GM23338 (cell line): ENCODE results near the gene TBRG4. TPM values are rescaled to one million over a fixed set of nuclear protein-coding genes. Genes with fewer than 3 reads are reported as not detected.

Experiments
- ATAC-seq: fragments of 200-7000 bp; cut with Tn5 transposase; 3 replicates; pipeline ENCODE4 v1.9.1; 2020
- DNase-seq: peaks from one replicate; pipeline ENCODE4 v3.0.0-alpha.2; 2015; ENCODE audit warnings: low spot score
- H2AFZ ChIP-seq: fragments of 200-600 bp; sonication (generic); 2 replicates; pipeline ENCODE4 v1.8.0; 2016; ENCODE audit warnings: antibody characterized with exemption, mild to moderate bottlenecking, moderate library complexity
- H3F3A ChIP-seq: fragments of 200-600 bp; sonication (generic); replicated peaks from 2 replicates; pipeline ENCODE4 v1.8.0; 2017; ENCODE audit warnings: antibody characterized with exemption, mixed run types, low read depth
- H3K27ac ChIP-seq: fragments of 200-600 bp; sonication (generic); 2 replicates; pipeline ENCODE4 v1.6.1; 2016; ENCODE audit warnings: low read depth
- H3K27me3 ChIP-seq: fragments of 200-600 bp; sonication (generic); 2 replicates; pipeline ENCODE4 v1.8.0; 2016; ENCODE audit warnings: mild to moderate bottlenecking, mixed run types, moderate library complexity; ENCODE audit not compliant: insufficient read depth
- H3K36me3 ChIP-seq: fragments of 200-600 bp; sonication (generic); 2 replicates; pipeline ENCODE4 v1.8.0; 2016; ENCODE audit warnings: mild to moderate bottlenecking; ENCODE audit not compliant: insufficient read depth
- H3K4me1 ChIP-seq: fragments of 200-600 bp; sonication (generic); 2 replicates; pipeline ENCODE4 v1.8.0; 2016; ENCODE audit warnings: mild to moderate bottlenecking, moderate library complexity; ENCODE audit not compliant: insufficient read depth
- H3K4me2 ChIP-seq: fragments of 200-600 bp; sonication (generic); 2 replicates; pipeline ENCODE4 v1.7.1; 2017; ENCODE audit warnings: mixed run types
- H3K4me3 ChIP-seq: fragments of 200-600 bp; sonication (generic); 2 replicates; pipeline ENCODE4 v1.6.1; 2016; ENCODE audit warnings: mixed run types
- H3K79me2 ChIP-seq: fragments of 200-600 bp; sonication (generic); replicated peaks from 2 replicates; pipeline ENCODE4 v1.8.0; 2017; ENCODE audit warnings: mild to moderate bottlenecking; ENCODE audit not compliant: insufficient read depth
- H3K9me2 ChIP-seq: fragments of 200-600 bp; sonication (generic); 2 replicates; pipeline ENCODE4 v1.8.0; 2017; ENCODE audit not compliant: insufficient read depth
- H4K20me1 ChIP-seq: fragments of 200-600 bp; sonication (generic); replicated peaks from 2 replicates; pipeline ENCODE4 v1.8.0; 2017; ENCODE audit warnings: mild to moderate bottlenecking; ENCODE audit not compliant: insufficient read depth
- H3K27ac Mint-ChIP-seq: 2 replicates; pipeline ENCODE4 v1.8.0; 2020; ENCODE audit warnings: inconsistent platforms, mild to moderate bottlenecking, moderate library complexity, mixed read lengths
- H3K27me3 Mint-ChIP-seq: 3 replicates; pipeline ENCODE4 v1.8.0; 2022; ENCODE audit warnings: low read depth, mild to moderate bottlenecking, moderate library complexity, mixed read lengths, inconsistent platforms; ENCODE audit not compliant: insufficient read depth, poor library complexity
- H3K36me3 Mint-ChIP-seq: 3 replicates; pipeline ENCODE4 v1.8.0; 2021; ENCODE audit warnings: low read depth, mild to moderate bottlenecking, inconsistent platforms, moderate library complexity, mixed read lengths
- H3K4me1 Mint-ChIP-seq: 3 replicates; pipeline ENCODE4 v1.8.0; 2020; ENCODE audit warnings: mild to moderate bottlenecking, inconsistent platforms, mixed read lengths
- H3K4me3 Mint-ChIP-seq: 3 replicates; pipeline ENCODE4 v1.8.0; 2021; ENCODE audit warnings: moderate library complexity, mild to moderate bottlenecking, inconsistent platforms, mixed read lengths
- H3K9me3 Mint-ChIP-seq: 3 replicates; pipeline ENCODE4 v1.8.0; 2020; ENCODE audit warnings: moderate library complexity, mild to moderate bottlenecking, inconsistent platforms, mixed read lengths
- CREB1 ChIP-seq: fragments of 250-450 bp; sonication (Bioruptor Pico); IDR thresholded peaks from 2 replicates; pipeline ENCODE4 v1.5.0; 2020; ENCODE audit warnings: low read depth, mild to moderate bottlenecking, moderate library complexity
- EZH2phosphoT487 ChIP-seq: fragments of 200-600 bp; sonication (generic); IDR thresholded peaks from one replicate; pipeline ENCODE4 v1.8.1; 2018; ENCODE audit warnings: antibody characterized with exemption; ENCODE audit not compliant: unreplicated experiment
- JUNB ChIP-seq: IDR thresholded peaks from one replicate; pipeline ENCODE4 v1.6.1; 2016; ENCODE audit warnings: antibody characterized with exemption; ENCODE audit not compliant: unreplicated experiment
- NANOG ChIP-seq: IDR thresholded peaks from 2 replicates; pipeline ENCODE4 v1.6.1; 2016; ENCODE audit warnings: antibody characterized with exemption, borderline replicate concordance
- POLR2AphosphoS5 ChIP-seq: IDR thresholded peaks from 2 replicates; pipeline ENCODE4 v1.6.1; 2016; ENCODE audit warnings: antibody characterized with exemption, low read depth
- REST ChIP-seq: IDR thresholded peaks from one replicate; pipeline ENCODE4 v1.6.1; 2018; ENCODE audit warnings: antibody characterized with exemption; ENCODE audit not compliant: unreplicated experiment
- STAT1 ChIP-seq: IDR thresholded peaks from one replicate; pipeline ENCODE4 v1.6.1; 2016; ENCODE audit warnings: antibody characterized with exemption; ENCODE audit not compliant: unreplicated experiment
- ZNF114 ChIP-seq: fragments of 250-450 bp; sonication (Bioruptor Pico); IDR thresholded peaks from 2 replicates; pipeline ENCODE4 v1.5.0; 2020; ENCODE audit warnings: mild to moderate bottlenecking, moderate library complexity
- ZNF331 ChIP-seq: fragments of 250-450 bp; sonication (Bioruptor Pico); IDR thresholded peaks from 2 replicates; pipeline ENCODE4 v1.5.0; 2020; ENCODE audit warnings: low read depth, mild to moderate bottlenecking, moderate library complexity
- ZNF462 ChIP-seq: fragments of 250-450 bp; sonication (Bioruptor Pico); IDR thresholded peaks from 2 replicates; pipeline ENCODE4 v1.5.0; 2020; ENCODE audit warnings: mild to moderate bottlenecking, moderate library complexity
- polyA plus RNA-seq: library from polyadenylated mRNA; unstranded; fragments of >200 nt; fragmentation: Nextera tagmentation; extraction: Ambion mirVana; gene quantifications from 2 replicates; pipeline ENCODE4 v1.2.1, GENCODE V29; 2016
- total RNA-seq: library from RNA; depleted of rRNA; stranded (reverse); fragments of >200 nt; shearing (Covaris generic); gene quantifications from 2 replicates; pipeline ENCODE4 v1.2.3, GENCODE V29; 2014
- TF ChIP-seq, protein P1 (sequence below), 2 experiments: fragments of 200-600 bp in 1 of 2; sonication (generic) in 1 of 2; conservative IDR thresholded peaks; 2 replicates each; pipeline versions ENCODE4 v1.5.1 to v1.6.1; 2016 to 2017; ENCODE audit warnings: antibody characterized with exemption in 2 of 2, low read depth in 2 of 2, mild to moderate bottlenecking in 2 of 2, moderate library complexity in 1 of 2
- TF ChIP-seq, protein P2 (sequence below): IDR thresholded peaks from 2 replicates; pipeline ENCODE4 v1.6.1; 2016; ENCODE audit warnings: antibody characterized with exemption

TBRG4 gene
- total and polyA plus RNA-seq, 2 experiments from 2014 or later, result 72.5 to 162 TPM

- Mint-ChIP-seq H3K4me1 (no peaks in the 10 kb centered on the region), H3K36me3 (peaks cover 13% of the 10 kb centered on the region; the same call in 2 of the 3 replicates), H3K9me3 (peaks cover 4% of the 10 kb centered on the region; the same call in 2 of the 3 replicates), H3K27ac (no peak overlapping the region), H3K4me3 (no peak overlapping the region), H3K27me3 (peaks cover 13% of the 10 kb centered on the region)
- Histone ChIP-seq H3F3A (no peaks in the 10 kb centered on the region), H3K27me3 (no peaks in the 10 kb centered on the region), H3K9me2 (no peaks in the 10 kb centered on the region), H3K36me3 (no peaks in the 10 kb centered on the region), H4K20me1 (no peaks in the 10 kb centered on the region), H3K79me2 (no peaks in the 10 kb centered on the region), H3K27ac (no peak overlapping the region), H3K4me3 (no peak overlapping the region), H3K4me2 (no peak overlapping the region), H2AFZ (no peak overlapping the region), H3K4me1 (no peaks in the 10 kb centered on the region)
- ATAC-seq (no peak), DNase-seq (no peak)
- TF ChIP-seq, protein P1, sequence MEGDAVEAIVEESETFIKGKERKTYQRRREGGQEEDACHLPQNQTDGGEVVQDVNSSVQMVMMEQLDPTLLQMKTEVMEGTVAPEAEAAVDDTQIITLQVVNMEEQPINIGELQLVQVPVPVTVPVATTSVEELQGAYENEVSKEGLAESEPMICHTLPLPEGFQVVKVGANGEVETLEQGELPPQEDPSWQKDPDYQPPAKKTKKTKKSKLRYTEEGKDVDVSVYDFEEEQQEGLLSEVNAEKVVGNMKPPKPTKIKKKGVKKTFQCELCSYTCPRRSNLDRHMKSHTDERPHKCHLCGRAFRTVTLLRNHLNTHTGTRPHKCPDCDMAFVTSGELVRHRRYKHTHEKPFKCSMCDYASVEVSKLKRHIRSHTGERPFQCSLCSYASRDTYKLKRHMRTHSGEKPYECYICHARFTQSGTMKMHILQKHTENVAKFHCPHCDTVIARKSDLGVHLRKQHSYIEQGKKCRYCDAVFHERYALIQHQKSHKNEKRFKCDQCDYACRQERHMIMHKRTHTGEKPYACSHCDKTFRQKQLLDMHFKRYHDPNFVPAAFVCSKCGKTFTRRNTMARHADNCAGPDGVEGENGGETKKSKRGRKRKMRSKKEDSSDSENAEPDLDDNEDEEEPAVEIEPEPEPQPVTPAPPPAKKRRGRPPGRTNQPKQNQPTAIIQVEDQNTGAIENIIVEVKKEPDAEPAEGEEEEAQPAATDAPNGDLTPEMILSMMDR (conservative IDR thresholded peaks at IDR 0.05; ENCODE audit: low read depth in 2 of 2), result no peak
- TF ChIP-seq NANOG (no peak), CREB1 (no peak), ZNF114 (CRISPR knock-in tag) (no peak), ZNF462 (CRISPR knock-in tag) (no peak), POLR2AphosphoS5 (no peak), JUNB (no peak), EZH2phosphoT487 (no peak), ZNF331 (CRISPR knock-in tag) (no peak), STAT1 (no peak), REST (no peak)
- TF ChIP-seq, protein P2, sequence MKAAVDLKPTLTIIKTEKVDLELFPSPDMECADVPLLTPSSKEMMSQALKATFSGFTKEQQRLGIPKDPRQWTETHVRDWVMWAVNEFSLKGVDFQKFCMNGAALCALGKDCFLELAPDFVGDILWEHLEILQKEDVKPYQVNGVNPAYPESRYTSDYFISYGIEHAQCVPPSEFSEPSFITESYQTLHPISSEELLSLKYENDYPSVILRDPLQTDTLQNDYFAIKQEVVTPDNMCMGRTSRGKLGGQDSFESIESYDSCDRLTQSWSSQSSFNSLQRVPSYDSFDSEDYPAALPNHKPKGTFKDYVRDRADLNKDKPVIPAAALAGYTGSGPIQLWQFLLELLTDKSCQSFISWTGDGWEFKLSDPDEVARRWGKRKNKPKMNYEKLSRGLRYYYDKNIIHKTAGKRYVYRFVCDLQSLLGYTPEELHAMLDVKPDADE, result no peak
These were observed 31.1 kb downstream of the TBRG4 start for GRCh38 chr7:45080265-45080957.
